ENCODE measurements around the gene INKA2. TPM values are rescaled to one million over a fixed set of nuclear protein-coding genes. Genes with fewer than 3 reads are reported as not detected.
A peak's percentile ranks its signal among the peaks of the same experiment; 100 is the strongest.

The INKA2 gene
- total and polyA plus RNA-seq, 2 of the 4 experiments (the other 2 are of a cell fraction), result 2.2 to 2.6 TPM

- no peak overlapping the region for H2AFZ ChIP-seq (replicated peaks; ENCODE audit: low read length, poor library complexity)
- H4K20me1 ChIP-seq (ENCODE audit: insufficient read depth, low read length), result peaks cover 4% of the 10 kb centered on the region; the same call in 1 of the 2 replicates
- no peak overlapping the region for H3K56ac ChIP-seq (ENCODE audit: extremely low read depth, insufficient read depth, low read length)
- no peak overlapping the region for H3K14ac ChIP-seq (replicated peaks; ENCODE audit: low read depth, low read length)
- no peak overlapping the region for H2BK120ac ChIP-seq (ENCODE audit: low read depth, low read length)
- DNase-seq, result no peak
- no peaks in the 10 kb centered on the region for H3K27me3 ChIP-seq (ENCODE audit: control insufficient read depth, insufficient read depth, low read length)
- TF ChIP-seq BHLHE40 (IDR thresholded peaks at IDR 0.05; ENCODE audit: low read depth, low read length) (peak; percentile 30; the same call in 1 of the 2 replicates), USF2 (IDR thresholded peaks at IDR 0.05; ENCODE audit: low read depth, low read length) (no peak), SMC3 (IDR thresholded peaks at IDR 0.05; ENCODE audit: low read depth, low read length) (no peak), MXI1 (IDR thresholded peaks at IDR 0.05; ENCODE audit: borderline replicate concordance, low read depth, low read length) (no peak), MAZ (IDR thresholded peaks at IDR 0.05; ENCODE audit: borderline replicate concordance, low read depth, low read length) (no peak)
- no peak overlapping the region for H3K4me3 ChIP-seq (ENCODE audit: insufficient read depth, low read depth, low read length)
- H4K91ac ChIP-seq (ENCODE audit: insufficient read depth, low read depth, low read length), result no peak overlapping the region
- H3K36me3 ChIP-seq (ENCODE audit: control insufficient read depth, insufficient read depth, low read length), result peaks cover 5% of the 10 kb centered on the region; the same call in 1 of the 2 replicates
- BruUV-seq (replicated peaks), result no TSS peak
- 71% methylated on average over 6 of the region's 7 CpGs; no CpG with 5 or more reads in 1 of the 2 experiments for WGBS, 2 experiments (ENCODE audit: extremely low coverage in 2 of 2, insufficient read length in 1 of 2)
- dilution Hi-C loops (cut with HindIII; ENCODE audit: low sequenced_read_pairs, unreplicated experiment) (no loop called here), intact Hi-C loops (cut with micrococcal nuclease) (no loop called here), in situ Hi-C loops (cut with MboI; ENCODE audit: low sequenced_read_pairs) (no loop called here)
- no peak overlapping the region for H3K4me2 ChIP-seq (ENCODE audit: low read depth, low read length)
- no peak overlapping the region for H2BK5ac ChIP-seq (ENCODE audit: low read depth, low read length, poor library complexity, severe bottlenecking)
- peaks cover 7 to 37% of the 10 kb centered on the region in 2 experiments; a peak in 2 of 4 replicates for H3K79me1 ChIP-seq (ENCODE audit: low read depth in 1 of 2, low read length in 2 of 2)
- no peak overlapping the region for H2BK20ac ChIP-seq (ENCODE audit: low read depth, low read length)
- peaks cover 12% of the 10 kb centered on the region for H3K9me1 ChIP-seq (ENCODE audit: insufficient read depth, low read length)
- H3K23ac ChIP-seq (ENCODE audit: low read depth, low read length), result no peak overlapping the region
- H3K4me1 ChIP-seq (ENCODE audit: control insufficient read depth, insufficient read depth, low read length), result peaks cover 11% of the 10 kb centered on the region
- ChIA-PET POLR2A (ENCODE audit: unreplicated experiment) (no interaction called here), CTCF (no interaction called here)
- no peak overlapping the region for H3K18ac ChIP-seq (ENCODE audit: low read depth, low read length)
- H2BK15ac ChIP-seq (ENCODE audit: low read depth, low read length), result no peak overlapping the region
- H2AK9ac ChIP-seq (replicated peaks; ENCODE audit: low read depth, low read length, poor library complexity), result no peak overlapping the region
- no peak overlapping the region for H4K8ac ChIP-seq (ENCODE audit: low read depth in 2 of 2, low read length in 2 of 2)
- no peak overlapping the region for H3K4ac ChIP-seq (ENCODE audit: low read depth, low read length)
- no peak overlapping the region for H4K5ac ChIP-seq (ENCODE audit: low read depth, low read length)
- no peak overlapping the region for H3K9ac ChIP-seq (ENCODE audit: low read depth, low read length)
- no peak for ATAC-seq (ENCODE audit: low read depth)
- no peaks in the 10 kb centered on the region for H3K9me3 ChIP-seq (ENCODE audit: control insufficient read depth, insufficient read depth, low read length)
- no peak overlapping the region for H3K27ac ChIP-seq (ENCODE audit: insufficient read depth, low read length)
- H2AK5ac ChIP-seq (ENCODE audit: low read depth, low read length), result no peak overlapping the region
These were observed 9.1 kb downstream of the INKA2 start for GRCh38 chr1:111729946-111730681.
